CD4-positive, alpha-beta T cell treated with Interferon gamma for 1 hour (primary cell): ENCODE data around the gene CSF1.

Source experiments
- DNase-seq: peaks from one replicate; pipeline ENCODE4 v3.0.0-alpha.2; 2020

Gene CSF1

GRCh38 chr1:109882288-109883245 lies 28.1 kb upstream of the CSF1 start:
- no peak for DNase-seq

- DNase-seq = no peak
Observed at GRCh38 chr1:109883248-109883955, 27.2 kb upstream of the CSF1 start.

- DNase-seq = no peak
Observed at GRCh38 chr1:109884242-109884891, 26.3 kb upstream of the CSF1 start.

- no peak for DNase-seq
Observed at GRCh38 chr1:109885589-109885988, 25.1 kb upstream of the CSF1 start.

GRCh38 chr1:109886827-109887226 lies 23.8 kb upstream of the CSF1 start:
- peak; percentile 49 for DNase-seq

- no peak for DNase-seq
Observed at GRCh38 chr1:109887271-109887670, 23.4 kb upstream of the CSF1 start.

GRCh38 chr1:109887884-109888283 lies 22.8 kb upstream of the CSF1 start:
- DNase-seq = no peak

GRCh38 chr1:109889094-109889493 lies 21.6 kb upstream of the CSF1 start:
- DNase-seq = no peak

- no peak for DNase-seq
Observed at GRCh38 chr1:109890115-109890953, 20.3 kb upstream of the CSF1 start.

GRCh38 chr1:109891930-109892329 lies 18.7 kb upstream of the CSF1 start:
- no peak for DNase-seq

- no peak for DNase-seq
Observed at GRCh38 chr1:109892561-109893368, 17.9 kb upstream of the CSF1 start.

GRCh38 chr1:109893532-109894171 lies 17.0 kb upstream of the CSF1 start:
- DNase-seq = no peak

GRCh38 chr1:109894823-109895719 lies 15.6 kb upstream of the CSF1 start:
- no peak for DNase-seq

- peak; percentile 70 for DNase-seq
Observed at GRCh38 chr1:109895720-109896504, 14.7 kb upstream of the CSF1 start.

GRCh38 chr1:109896681-109897080 lies 14.0 kb upstream of the CSF1 start:
- no peak for DNase-seq

- DNase-seq = peak; percentile 15
Observed at GRCh38 chr1:109897259-109897955, 13.2 kb upstream of the CSF1 start.

- DNase-seq = no peak
Observed at GRCh38 chr1:109898842-109899241, 11.8 kb upstream of the CSF1 start.

GRCh38 chr1:109901141-109901523 lies 9.5 kb upstream of the CSF1 start:
- DNase-seq = no peak
